KOPT-K1 (cell line): Measurements from ENCODE around the gene VPS37D.
"Not testable (repeated sequence)": the region's sequence is repeated elsewhere in the genome, so short reads cannot be mapped to it uniquely, and the experiment has no call there.

Experiments
- H3K27ac ChIP-seq: fragments of 200-600 bp; sonication (generic); 2 replicates; pipeline ENCODE4 v1.5.1; 2016; ENCODE audit warnings: antibody characterized with exemption, mild to moderate bottlenecking, low read depth, low read length; ENCODE audit not compliant: poor library complexity, severe bottlenecking
- H3K36me3 ChIP-seq: fragments of 200-600 bp; sonication (generic); 2 replicates; pipeline ENCODE4 v1.5.1; 2017; ENCODE audit warnings: antibody characterized with exemption, mild to moderate bottlenecking, low read length, moderate library complexity; ENCODE audit not compliant: insufficient read depth
- H3K9me3 ChIP-seq: fragments of 200-600 bp; sonication (generic); 2 replicates; pipeline ENCODE4 v1.5.1; 2017; ENCODE audit warnings: antibody characterized with exemption, low read length, mild to moderate bottlenecking; ENCODE audit not compliant: insufficient read depth, poor library complexity, severe bottlenecking

The VPS37D gene

GRCh38 chr7:73635428-73636200, 32.0 kb upstream of the VPS37D start:
- Histone ChIP-seq H3K9me3 (peaks cover under 1% of the 10 kb centered on the region), H3K36me3 (no peaks in the 10 kb centered on the region), H3K27ac (no peak overlapping the region)

GRCh38 chr7:73638911-73639310, 28.7 kb upstream of the VPS37D start:
- Histone ChIP-seq H3K9me3 (peaks cover 15% of the 10 kb centered on the region), H3K27ac (no peak overlapping the region), H3K36me3 (no peaks in the 10 kb centered on the region)

- H3K9me3 ChIP-seq, result peaks cover 15% of the 10 kb centered on the region
- no peaks in the 10 kb centered on the region for H3K36me3 ChIP-seq
- no peak overlapping the region for H3K27ac ChIP-seq
Measured at GRCh38 chr7:73642834-73643233, 24.8 kb upstream of the VPS37D start.

GRCh38 chr7:73644688-73645286, 22.8 kb upstream of the VPS37D start:
- H3K27ac ChIP-seq, result no peak overlapping the region
- peaks cover 15% of the 10 kb centered on the region for H3K9me3 ChIP-seq
- no peaks in the 10 kb centered on the region for H3K36me3 ChIP-seq

GRCh38 chr7:73645643-73646174, 21.9 kb upstream of the VPS37D start:
- Histone ChIP-seq H3K36me3 (no peaks in the 10 kb centered on the region), H3K9me3 (peaks cover 13% of the 10 kb centered on the region), H3K27ac (no peak overlapping the region)

- Histone ChIP-seq H3K27ac (no peak overlapping the region), H3K36me3 (no peaks in the 10 kb centered on the region), H3K9me3 (no peaks in the 10 kb centered on the region)
Measured at GRCh38 chr7:73646785-73647724, 20.6 kb upstream of the VPS37D start.

- Histone ChIP-seq H3K9me3 (no peaks in the 10 kb centered on the region), H3K27ac (no peak overlapping the region), H3K36me3 (no peaks in the 10 kb centered on the region)
Measured at GRCh38 chr7:73647725-73648592, 19.7 kb upstream of the VPS37D start.

GRCh38 chr7:73648593-73649332, 18.9 kb upstream of the VPS37D start:
- Histone ChIP-seq H3K27ac (no peak overlapping the region), H3K9me3 (no peaks in the 10 kb centered on the region), H3K36me3 (no peaks in the 10 kb centered on the region)

- Histone ChIP-seq H3K36me3 (no peaks in the 10 kb centered on the region), H3K9me3 (no peaks in the 10 kb centered on the region), H3K27ac (no peak overlapping the region)
Measured at GRCh38 chr7:73649576-73649975, 18.1 kb upstream of the VPS37D start.

- Histone ChIP-seq H3K9me3 (no peaks in the 10 kb centered on the region), H3K36me3 (no peaks in the 10 kb centered on the region), H3K27ac (no peak overlapping the region)
Measured at GRCh38 chr7:73650524-73650923, 17.1 kb upstream of the VPS37D start.

GRCh38 chr7:73652541-73652949, 15.1 kb upstream of the VPS37D start:
- Histone ChIP-seq H3K36me3 (no peaks in the 10 kb centered on the region), H3K27ac (no peak overlapping the region), H3K9me3 (no peaks in the 10 kb centered on the region)

GRCh38 chr7:73655309-73655708, 12.3 kb upstream of the VPS37D start:
- H3K9me3 ChIP-seq, H3K27ac ChIP-seq, H3K36me3 ChIP-seq: not testable (repeated sequence)

- H3K27ac ChIP-seq, result no peak overlapping the region
- H3K36me3 ChIP-seq, result no peaks in the 10 kb centered on the region
- H3K9me3 ChIP-seq, result peaks cover 12% of the 10 kb centered on the region
Measured at GRCh38 chr7:73659983-73660382, 7.6 kb upstream of the VPS37D start.

GRCh38 chr7:73660594-73660993, 7.0 kb upstream of the VPS37D start:
- not testable (repeated sequence) for H3K27ac ChIP-seq, H3K36me3 ChIP-seq
- peaks cover 12% of the 10 kb centered on the region for H3K9me3 ChIP-seq
